ENCODE measurements around the gene RHEB. TPM values are rescaled to one million over a fixed set of nuclear protein-coding genes. Genes with fewer than 3 reads are reported as not detected.
A peak's percentile ranks its signal among the peaks of the same experiment; 100 is the strongest.

RHEB gene
- total and polyA plus RNA-seq, 8 donors = 18.5 to 141 (median 84.2) TPM

DNA sequence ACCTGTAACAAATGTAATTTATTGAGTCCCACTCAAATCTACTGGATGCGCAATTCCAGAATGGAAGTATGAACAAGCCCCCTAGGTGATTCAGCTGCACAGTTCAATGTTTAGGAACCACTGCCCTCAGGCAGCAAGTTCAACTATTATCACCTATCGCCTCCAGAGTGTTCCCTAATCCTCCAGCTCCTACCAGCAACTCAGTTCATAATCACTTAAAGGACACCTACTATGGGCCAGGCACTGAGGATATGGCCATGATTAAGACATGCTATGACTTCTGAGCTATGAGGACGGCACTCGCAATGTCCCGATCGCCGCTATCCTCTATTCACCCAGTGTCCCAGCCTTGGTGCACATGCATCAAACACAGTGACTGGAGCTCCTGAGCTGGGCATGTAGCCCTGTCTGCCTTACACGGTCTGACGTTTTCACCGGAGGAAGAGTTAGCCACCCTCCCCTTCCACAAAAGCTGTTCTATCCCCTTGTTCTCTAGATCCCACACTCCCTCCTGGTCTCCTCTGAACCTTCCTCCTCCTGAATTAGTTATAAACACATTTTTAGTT, 22.3 kb downstream of the RHEB start:
- H3K9me3 ChIP-seq = no peaks in the 10 kb centered on the region
- no peak for DNase-seq
- TF ChIP-seq POLR2AphosphoS5 (IDR thresholded peaks at IDR 0.05) (no peak), EP300 (IDR thresholded peaks at IDR 0.05) (peak; percentile 40), POLR2A (IDR thresholded peaks at IDR 0.05) (no peak)
- WGBS, 5 donors = 90 to 98% (median 96%) methylated on average over 10 of the region's 10 CpGs
- H3K4me3 ChIP-seq = no peak overlapping the region
- intact Hi-C loops (cut with DNase I; ENCODE audit: low total_unique reads) = no loop called here
- H3K27ac ChIP-seq = peak overlapping the region in 1 of 5 donors; percentile 64
- no peaks in the 10 kb centered on the region for H3K27me3 ChIP-seq
- H3K36me3 ChIP-seq = no peaks in the 10 kb centered on the region
- peaks cover 29 to 90% (median 62%) of the 10 kb centered on the region in 4 donors for H3K4me1 ChIP-seq

DNA sequence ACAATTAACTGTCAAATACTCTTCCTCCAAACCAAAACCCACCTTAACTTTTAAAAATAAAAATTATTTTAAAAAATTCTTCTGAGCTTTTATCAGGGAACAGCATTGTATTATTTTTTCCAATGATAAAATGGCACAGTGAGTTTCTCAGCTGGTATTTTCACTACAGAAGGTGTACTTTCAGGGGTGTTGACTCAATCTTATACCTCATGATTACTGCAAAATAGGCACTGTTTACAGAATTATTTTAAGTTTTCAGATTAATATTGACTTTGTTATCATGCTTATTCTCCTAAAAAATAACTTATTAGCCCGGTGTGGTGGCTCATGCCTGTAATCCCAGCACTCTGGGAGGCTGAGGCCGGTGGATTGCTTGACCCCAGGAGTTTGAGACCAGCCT, 24.3 kb downstream of the RHEB start:
- DNase-seq = no peak
- WGBS, 5 donors = 42 to 70% (median 59%) methylated on average over 2 of the region's 2 CpGs
- Histone ChIP-seq H3K27ac (no peak overlapping the region), H3K36me3 (peaks cover 0 to 4% (median 3%) of the 10 kb centered on the region in 4 donors), H3K9me3 (no peaks in the 10 kb centered on the region), H3K27me3 (no peaks in the 10 kb centered on the region), H3K4me3 (no peak overlapping the region), H3K4me1 (peaks cover 37 to 88% (median 62%) of the 10 kb centered on the region in 4 donors)
- TF ChIP-seq POLR2AphosphoS5 (IDR thresholded peaks at IDR 0.05) (no peak), EP300 (IDR thresholded peaks at IDR 0.05) (no peak), POLR2A (IDR thresholded peaks at IDR 0.05) (no peak)
- TF ChIP-seq, protein P1, sequence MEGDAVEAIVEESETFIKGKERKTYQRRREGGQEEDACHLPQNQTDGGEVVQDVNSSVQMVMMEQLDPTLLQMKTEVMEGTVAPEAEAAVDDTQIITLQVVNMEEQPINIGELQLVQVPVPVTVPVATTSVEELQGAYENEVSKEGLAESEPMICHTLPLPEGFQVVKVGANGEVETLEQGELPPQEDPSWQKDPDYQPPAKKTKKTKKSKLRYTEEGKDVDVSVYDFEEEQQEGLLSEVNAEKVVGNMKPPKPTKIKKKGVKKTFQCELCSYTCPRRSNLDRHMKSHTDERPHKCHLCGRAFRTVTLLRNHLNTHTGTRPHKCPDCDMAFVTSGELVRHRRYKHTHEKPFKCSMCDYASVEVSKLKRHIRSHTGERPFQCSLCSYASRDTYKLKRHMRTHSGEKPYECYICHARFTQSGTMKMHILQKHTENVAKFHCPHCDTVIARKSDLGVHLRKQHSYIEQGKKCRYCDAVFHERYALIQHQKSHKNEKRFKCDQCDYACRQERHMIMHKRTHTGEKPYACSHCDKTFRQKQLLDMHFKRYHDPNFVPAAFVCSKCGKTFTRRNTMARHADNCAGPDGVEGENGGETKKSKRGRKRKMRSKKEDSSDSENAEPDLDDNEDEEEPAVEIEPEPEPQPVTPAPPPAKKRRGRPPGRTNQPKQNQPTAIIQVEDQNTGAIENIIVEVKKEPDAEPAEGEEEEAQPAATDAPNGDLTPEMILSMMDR (IDR thresholded peaks at IDR 0.05) = no peak
- intact Hi-C loops (cut with DNase I; ENCODE audit: low total_unique reads) = no loop called here

DNA sequence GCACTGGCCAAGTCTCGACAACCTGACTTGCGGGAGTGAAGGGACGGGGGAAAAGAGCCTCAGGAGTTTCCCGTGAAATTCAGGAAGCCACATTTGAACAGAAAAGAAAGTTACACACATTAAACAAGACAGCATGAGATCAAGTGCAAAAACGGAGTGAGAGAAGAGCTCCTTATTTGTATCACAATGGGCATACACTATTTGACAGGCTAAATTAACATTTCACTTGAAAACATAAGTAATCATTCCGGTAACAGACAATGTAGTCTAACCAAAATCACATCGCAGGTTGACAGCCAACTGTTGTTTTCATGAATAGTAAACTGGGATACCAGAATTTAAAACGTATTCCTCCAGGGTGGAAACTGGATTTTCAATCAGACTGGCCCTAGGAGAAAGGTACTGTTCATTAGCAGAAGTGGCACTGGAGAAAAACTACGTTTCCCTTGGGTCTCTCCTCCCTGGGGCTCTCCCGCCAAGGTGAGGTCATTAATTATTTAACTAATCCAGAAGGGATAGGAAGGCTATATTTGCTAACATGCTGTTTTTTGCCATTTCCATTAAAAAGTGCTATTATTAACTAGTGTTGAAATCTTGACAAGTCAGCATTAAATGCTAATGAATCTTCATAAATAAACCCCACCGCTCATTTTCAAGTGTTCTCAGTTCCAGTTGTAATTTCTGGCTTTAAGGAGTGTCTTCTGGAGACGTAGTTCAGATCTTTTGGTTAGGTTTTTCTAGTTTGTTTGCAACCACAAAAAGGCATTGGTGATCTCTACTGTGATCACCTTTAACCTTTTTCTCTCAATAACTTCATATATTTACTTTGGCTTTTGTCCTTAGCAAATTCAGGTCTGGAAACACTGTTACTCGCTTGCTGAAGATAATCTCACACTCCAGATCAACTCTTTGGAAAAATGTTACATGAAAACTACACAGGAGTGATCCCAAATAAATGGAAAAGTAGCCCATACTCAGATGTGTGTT, 25.1 kb downstream of the RHEB start:
- DNase-seq = no peak
- H3K27ac ChIP-seq = peak overlapping the region in 3 of 5 donors; percentile 4 to 47 (median 35)
- intact Hi-C loops (cut with DNase I; ENCODE audit: low total_unique reads) = no loop called here
- no peak overlapping the region for H3K4me3 ChIP-seq
- H3K27me3 ChIP-seq = no peaks in the 10 kb centered on the region
- no peak for TF ChIP-seq POLR2A (IDR thresholded peaks at IDR 0.05)
- no peak for TF ChIP-seq POLR2AphosphoS5 (IDR thresholded peaks at IDR 0.05)
- no peak for TF ChIP-seq EP300 (IDR thresholded peaks at IDR 0.05)
- TF ChIP-seq, protein P1 (IDR thresholded peaks at IDR 0.05) = no peak
- peaks cover 37 to 91% (median 63%) of the 10 kb centered on the region in 4 donors for H3K4me1 ChIP-seq
- peaks cover 0 to 12% (median 11%) of the 10 kb centered on the region in 4 donors for H3K36me3 ChIP-seq
- 55 to 63% (median 60%) methylated on average over 13 of the region's 13 CpGs for WGBS, 5 donors
- H3K9me3 ChIP-seq = no peaks in the 10 kb centered on the region

- H3K4me1 ChIP-seq = peaks cover 28 to 93% (median 57%) of the 10 kb centered on the region in 4 donors
- DNase-seq = no peak
- TF ChIP-seq POLR2AphosphoS5 (IDR thresholded peaks at IDR 0.05) (no peak), EP300 (IDR thresholded peaks at IDR 0.05) (no peak), POLR2A (IDR thresholded peaks at IDR 0.05) (no peak)
- TF ChIP-seq, protein P1 (IDR thresholded peaks at IDR 0.05) = no peak
Measured at GRCh38 chr7:151493083-151493482, 26.6 kb downstream of the RHEB start.

More at GRCh38 chr7:151493083-151493482, 26.6 kb downstream of the RHEB start:
- Histone ChIP-seq H3K36me3 (peaks cover 0 to 27% (median 23%) of the 10 kb centered on the region in 4 donors), H3K9me3 (no peaks in the 10 kb centered on the region), H3K27ac (no peak overlapping the region), H3K27me3 (no peaks in the 10 kb centered on the region), H3K4me3 (no peak overlapping the region)
- intact Hi-C loops (cut with DNase I; ENCODE audit: low total_unique reads) = no loop called here
- 93 to 99% (median 97%) methylated on average over 6 to 8 of the region's 8 CpGs for WGBS, 5 donors

Data from stomach (tissue), 9 donors.